ENCODE results near the gene SHISAL2A. TPM values are rescaled to one million over a fixed set of nuclear protein-coding genes. Genes with fewer than 3 reads are reported as not detected.

The SHISAL2A gene
- total RNA-seq, 4 donors from 2014 or later = not detected

DNA sequence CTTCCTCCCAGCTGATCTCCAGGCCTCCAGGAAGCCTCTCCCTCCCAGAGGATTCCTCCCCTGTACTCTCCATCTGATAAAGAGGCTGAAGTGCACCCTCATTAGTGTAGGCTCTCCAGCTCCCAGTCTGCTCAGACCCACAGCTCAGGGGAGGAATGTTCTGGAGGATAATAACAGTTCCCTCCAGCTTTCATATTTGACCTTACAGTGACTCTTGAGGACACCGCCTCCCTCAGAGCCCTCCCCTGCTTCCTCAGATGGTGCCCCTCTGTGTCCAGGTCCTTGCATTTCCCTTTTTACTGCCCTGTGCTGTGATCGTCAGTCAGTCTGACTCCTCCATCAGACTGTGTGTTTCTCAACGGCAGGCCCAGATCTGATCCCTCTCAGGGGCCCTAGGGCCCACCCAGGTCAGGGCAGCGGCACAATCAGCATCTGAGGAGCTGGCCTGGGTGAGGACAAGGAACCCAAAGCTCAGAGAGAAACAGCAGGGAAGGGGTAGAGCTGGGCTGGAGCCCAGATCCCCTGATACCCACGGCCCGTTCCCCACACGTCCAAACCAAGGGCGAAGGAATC is 1.1 kb upstream of the SHISAL2A start:
- DNase-seq (ENCODE audit: low spot score) (no peak), ATAC-seq (ENCODE audit: low FRiP score) (no peak)
- TF ChIP-seq, protein P1, sequence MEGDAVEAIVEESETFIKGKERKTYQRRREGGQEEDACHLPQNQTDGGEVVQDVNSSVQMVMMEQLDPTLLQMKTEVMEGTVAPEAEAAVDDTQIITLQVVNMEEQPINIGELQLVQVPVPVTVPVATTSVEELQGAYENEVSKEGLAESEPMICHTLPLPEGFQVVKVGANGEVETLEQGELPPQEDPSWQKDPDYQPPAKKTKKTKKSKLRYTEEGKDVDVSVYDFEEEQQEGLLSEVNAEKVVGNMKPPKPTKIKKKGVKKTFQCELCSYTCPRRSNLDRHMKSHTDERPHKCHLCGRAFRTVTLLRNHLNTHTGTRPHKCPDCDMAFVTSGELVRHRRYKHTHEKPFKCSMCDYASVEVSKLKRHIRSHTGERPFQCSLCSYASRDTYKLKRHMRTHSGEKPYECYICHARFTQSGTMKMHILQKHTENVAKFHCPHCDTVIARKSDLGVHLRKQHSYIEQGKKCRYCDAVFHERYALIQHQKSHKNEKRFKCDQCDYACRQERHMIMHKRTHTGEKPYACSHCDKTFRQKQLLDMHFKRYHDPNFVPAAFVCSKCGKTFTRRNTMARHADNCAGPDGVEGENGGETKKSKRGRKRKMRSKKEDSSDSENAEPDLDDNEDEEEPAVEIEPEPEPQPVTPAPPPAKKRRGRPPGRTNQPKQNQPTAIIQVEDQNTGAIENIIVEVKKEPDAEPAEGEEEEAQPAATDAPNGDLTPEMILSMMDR (IDR thresholded peaks at IDR 0.05) = no peak

- peak; percentile 12 for ATAC-seq (ENCODE audit: low FRiP score)
- TF ChIP-seq, protein P1 (IDR thresholded peaks at IDR 0.05) = no peak
- no peak for DNase-seq (ENCODE audit: low spot score)
Measured at GRCh38 chr1:52633291-52633754, 355 bp downstream of the SHISAL2A start.

DNA sequence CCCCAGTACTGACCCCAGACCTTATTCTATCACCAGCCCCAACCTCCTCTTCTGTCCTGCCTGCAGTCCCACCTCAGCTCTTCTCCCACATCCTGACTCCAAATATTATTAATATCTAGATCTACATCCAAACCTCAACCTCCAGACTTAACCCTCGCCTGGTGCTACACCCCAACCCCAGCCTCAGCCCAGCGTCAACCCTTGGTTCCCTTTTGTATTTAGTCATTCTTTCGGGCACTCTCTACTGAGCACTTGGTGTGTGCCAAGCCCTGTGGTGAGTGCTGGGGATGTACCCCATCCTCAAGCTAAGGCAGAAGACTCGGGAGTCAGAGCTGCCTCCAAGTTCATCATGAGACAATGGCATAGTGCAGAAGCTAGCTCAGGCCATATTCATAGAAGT is 1.1 kb downstream of the SHISAL2A start:
- TF ChIP-seq, protein P1 (IDR thresholded peaks at IDR 0.05) = no peak
- no peak for DNase-seq (ENCODE audit: low spot score)
- ATAC-seq (ENCODE audit: low FRiP score) = no peak

DNA sequence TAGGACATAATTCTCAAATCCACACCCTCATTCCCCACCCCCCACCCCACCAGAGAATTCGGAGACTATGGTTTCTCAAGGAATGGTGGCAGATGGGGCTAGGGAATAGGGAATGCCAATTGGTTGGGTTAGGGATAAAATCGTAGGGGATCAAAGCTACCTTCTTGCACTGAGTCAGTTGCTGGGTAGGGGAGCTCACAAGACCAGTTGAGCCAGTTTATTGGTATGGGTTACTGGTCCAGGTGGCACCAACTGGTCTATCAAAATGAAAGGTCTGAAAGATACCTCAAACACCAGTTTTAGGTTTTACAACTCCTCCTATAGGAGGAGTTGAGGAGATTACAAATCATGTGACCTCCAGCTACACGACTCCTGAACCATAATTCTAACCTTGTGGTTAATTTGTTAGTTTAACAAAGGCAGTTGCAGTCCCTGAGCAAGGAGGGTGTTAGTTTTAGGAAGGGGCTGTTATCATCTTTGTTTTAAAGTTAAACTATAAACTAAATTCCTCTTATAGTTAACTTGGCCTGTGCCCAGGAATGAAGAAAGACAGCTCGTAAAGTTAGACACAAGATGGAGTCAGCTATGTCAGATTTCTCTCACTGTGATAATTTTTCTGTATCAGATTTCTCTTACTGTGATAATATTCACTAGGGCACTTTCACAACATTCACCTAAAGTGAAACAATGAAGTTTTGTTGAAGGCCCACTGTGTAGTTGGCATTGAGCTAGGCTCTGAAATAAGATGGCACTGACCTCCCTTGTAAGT is 2.5 kb downstream of the SHISAL2A start:
- TF ChIP-seq, protein P1 (IDR thresholded peaks at IDR 0.05) = no peak
- ATAC-seq (ENCODE audit: low FRiP score) = no peak

DNA sequence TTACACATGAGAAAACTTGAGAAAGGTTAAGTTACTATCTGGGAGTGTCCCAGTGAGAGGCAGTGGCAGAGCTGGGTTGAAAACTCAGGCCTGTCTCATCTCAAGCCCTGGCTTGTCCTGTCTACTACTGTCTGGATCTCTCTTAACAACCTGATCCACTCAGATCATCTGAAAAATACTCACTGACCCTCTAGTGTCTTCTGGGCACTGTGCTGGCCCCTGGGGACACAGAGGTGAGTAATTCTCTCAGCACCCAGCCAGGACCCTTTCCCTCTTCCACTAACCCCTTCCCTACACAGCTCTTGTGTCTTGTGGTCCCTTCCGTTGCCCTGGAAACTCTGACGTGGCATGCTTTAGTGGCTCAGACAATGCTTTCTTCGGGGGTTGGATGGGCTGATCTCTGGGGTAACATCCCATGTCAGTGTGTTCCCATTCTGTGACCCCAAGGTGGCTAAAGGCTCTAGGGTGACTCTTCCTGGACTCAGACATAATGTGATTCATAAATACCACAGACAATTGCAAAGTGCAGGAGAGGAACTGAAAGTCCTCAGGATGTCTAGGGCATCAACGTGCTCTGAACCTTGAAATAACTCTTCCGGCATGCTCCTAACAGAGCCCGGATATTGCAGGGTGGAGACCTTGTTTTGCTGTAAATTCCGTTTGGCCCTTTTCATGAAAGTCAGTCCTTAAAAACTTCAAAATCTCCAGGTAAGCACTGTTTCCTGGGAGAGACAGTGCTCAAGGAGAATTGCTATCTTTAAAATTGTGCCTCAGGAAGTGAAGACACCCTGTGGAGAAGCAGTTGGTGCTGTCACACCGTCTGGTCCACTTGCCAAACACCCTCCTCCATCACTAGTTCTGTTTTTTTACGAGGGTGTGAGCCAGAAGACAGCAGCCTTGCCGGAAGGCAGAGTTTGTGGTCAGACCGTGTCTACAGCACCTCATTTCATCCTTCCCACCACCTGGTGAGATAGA is 4.0 kb downstream of the SHISAL2A start:
- DNase-seq (ENCODE audit: low spot score) (no peak), ATAC-seq (ENCODE audit: low FRiP score) (no peak)
- TF ChIP-seq, protein P1 (IDR thresholded peaks at IDR 0.05) = no peak

More for the DNA sequence above, 2.5 kb downstream of the SHISAL2A start:
- no peak for DNase-seq (ENCODE audit: low spot score)

- DNase-seq (ENCODE audit: low spot score) = no peak
- no peak for ATAC-seq (ENCODE audit: low FRiP score)
- TF ChIP-seq, protein P1 (IDR thresholded peaks at IDR 0.05) = no peak
Measured at GRCh38 chr1:52637946-52638345, 5.0 kb downstream of the SHISAL2A start.

All from omental fat pad (tissue), 4 donors.